ENCODE results near the gene DDX24. TPM values are rescaled to one million over a fixed set of nuclear protein-coding genes. Genes with fewer than 3 reads are reported as not detected.

DDX24 gene
- total RNA-seq, 4 donors from 2014 or later = 70.2 to 319 (median 87.7) TPM

GRCh38 chr14:94042433-94043091, 38.4 kb downstream of the DDX24 start:
- Histone ChIP-seq H3K27ac (no peak overlapping the region), H3K4me3 (no peak overlapping the region), H3K4me1 (no peaks in the 10 kb centered on the region), H3K27me3 (no peaks in the 10 kb centered on the region), H3K36me3 (peaks cover 0 to 7% (median under 1%) of the 10 kb centered on the region in 4 donors), H3K9me3 (no peaks in the 10 kb centered on the region)
- 78% methylated on average over 12 of the region's 12 CpGs; no CpG with 5 or more reads in 1 of the 2 donors for WGBS, 2 donors (ENCODE audit: low coverage in 1 of 2)
- TF ChIP-seq POLR2A (IDR thresholded peaks at IDR 0.05) = no peak
- TF ChIP-seq POLR2AphosphoS5 (IDR thresholded peaks at IDR 0.05) = no peak
- no peak for TF ChIP-seq EP300 (IDR thresholded peaks at IDR 0.05; ENCODE audit: low read depth)
- intact Hi-C loops (cut with DNase I; ENCODE audit: low total_unique reads) (no loop called here), in situ Hi-C loops (cut with MboI; ENCODE audit: low pct_ligation_motif_present in 1 of 4, low pct_unique_long_range_greater_than_20kb in 1 of 4, low sequenced_read_pairs in 3 of 4) (loop anchor here in 1 of 4 donors (5.0 kb wide), 1 partner anchor 95 kb away; no protein-coding TSS in a partner anchor)
- DNase-seq = no peak

DNA sequence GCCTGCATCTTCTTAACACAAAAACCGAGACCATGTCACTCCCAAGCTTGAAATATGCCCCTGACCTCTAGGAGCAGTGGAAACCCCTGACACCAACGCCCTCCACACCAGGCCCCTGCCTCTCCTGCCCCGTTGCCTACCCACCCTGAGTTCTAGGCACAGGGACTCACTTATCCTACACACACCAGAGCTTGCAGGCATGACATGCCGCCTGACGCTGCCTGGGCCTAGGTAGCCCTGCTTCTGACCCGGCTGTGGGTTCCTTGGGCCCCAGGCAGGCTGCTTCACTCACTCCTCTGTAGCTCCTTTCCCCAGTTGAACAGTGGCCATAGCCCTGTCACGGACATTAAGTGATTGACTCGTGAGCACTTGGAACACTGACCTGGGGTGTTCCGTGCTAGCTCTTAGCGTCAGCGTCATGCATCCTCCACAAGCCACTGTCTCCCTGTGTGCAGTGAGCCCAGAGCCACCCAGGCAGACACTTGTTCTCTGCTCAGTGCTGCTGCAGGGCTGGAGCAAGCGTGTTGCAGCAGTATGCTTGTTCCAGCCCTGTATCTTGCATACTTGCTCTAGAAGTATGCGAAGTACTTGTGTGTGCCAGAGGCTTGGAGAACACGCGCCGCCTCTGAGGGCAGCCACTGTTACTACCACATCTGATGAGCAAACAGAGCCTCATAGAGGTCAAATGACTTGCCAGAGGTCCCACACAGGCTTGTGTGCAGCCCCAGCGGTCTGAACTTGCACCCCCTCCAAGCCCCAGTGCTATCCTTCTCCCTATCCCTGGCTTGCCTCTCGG, 39.3 kb downstream of the DDX24 start:
- in situ Hi-C loops (cut with MboI; ENCODE audit: low pct_ligation_motif_present in 1 of 4, low pct_unique_long_range_greater_than_20kb in 1 of 4, low sequenced_read_pairs in 3 of 4) = loop anchor here in 1 of 4 donors (5.0 kb wide), 1 partner anchor 96 kb away; no protein-coding TSS in a partner anchor
- intact Hi-C loops (cut with DNase I; ENCODE audit: low total_unique reads) = no loop called here

DNA sequence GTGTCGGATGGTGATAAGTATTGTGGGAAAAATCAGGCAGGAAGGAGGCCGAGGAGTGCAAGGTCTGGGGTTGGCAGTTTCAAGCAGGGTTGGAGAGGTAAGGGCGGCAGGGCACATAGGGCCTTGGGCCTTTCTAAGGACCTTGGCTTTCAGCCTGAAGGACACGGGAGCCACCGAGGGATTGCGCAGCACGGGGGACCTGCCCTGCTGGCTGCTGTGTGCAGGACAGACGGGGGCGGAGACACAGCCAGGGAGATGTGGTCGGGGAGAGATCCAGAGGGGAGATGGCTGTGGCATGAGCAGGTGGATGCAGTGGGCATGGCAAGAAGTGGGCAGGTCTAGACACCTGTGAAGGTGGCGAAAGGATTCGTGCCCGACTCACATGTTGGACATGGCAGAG, 40.2 kb downstream of the DDX24 start:
- no peak for DNase-seq
- WGBS, 2 donors (ENCODE audit: low coverage in 1 of 2) = 91 to 100% methylated on average over 2 to 13 of the region's 13 CpGs
- no peak overlapping the region for H3K27ac ChIP-seq
- no peaks in the 10 kb centered on the region for H3K36me3 ChIP-seq
- no peaks in the 10 kb centered on the region for H3K4me1 ChIP-seq
- in situ Hi-C loops (cut with MboI; ENCODE audit: low pct_ligation_motif_present in 1 of 4, low pct_unique_long_range_greater_than_20kb in 1 of 4, low sequenced_read_pairs in 3 of 4) (loop anchor here in 1 of 4 donors (5.0 kb wide), 1 partner anchor 97 kb away; no protein-coding TSS in a partner anchor), intact Hi-C loops (cut with DNase I; ENCODE audit: low total_unique reads) (no loop called here)
- H3K4me3 ChIP-seq = no peak overlapping the region
- TF ChIP-seq POLR2AphosphoS5 (IDR thresholded peaks at IDR 0.05) (no peak), CTCF (IDR thresholded peaks at IDR 0.05) (no peak), EP300 (IDR thresholded peaks at IDR 0.05; ENCODE audit: low read depth) (no peak), POLR2A (IDR thresholded peaks at IDR 0.05) (no peak)
- no peaks in the 10 kb centered on the region for H3K9me3 ChIP-seq
- no peaks in the 10 kb centered on the region for H3K27me3 ChIP-seq

More for the DNA sequence above, 39.3 kb downstream of the DDX24 start:
- H3K36me3 ChIP-seq = peaks cover 0 to 1% (median 0%) of the 10 kb centered on the region in 4 donors
- WGBS, 2 donors (ENCODE audit: low coverage in 1 of 2) = 80 to 88% methylated on average over 1 to 18 of the region's 18 CpGs
- TF ChIP-seq POLR2A (IDR thresholded peaks at IDR 0.05) (no peak), CTCF (IDR thresholded peaks at IDR 0.05) (no peak), POLR2AphosphoS5 (IDR thresholded peaks at IDR 0.05) (no peak)
- no peaks in the 10 kb centered on the region for H3K27me3 ChIP-seq
- DNase-seq = no peak
- H3K9me3 ChIP-seq = no peaks in the 10 kb centered on the region
- no peak overlapping the region for H3K4me3 ChIP-seq
- no peak overlapping the region for H3K27ac ChIP-seq
- H3K4me1 ChIP-seq = no peaks in the 10 kb centered on the region

DNA sequence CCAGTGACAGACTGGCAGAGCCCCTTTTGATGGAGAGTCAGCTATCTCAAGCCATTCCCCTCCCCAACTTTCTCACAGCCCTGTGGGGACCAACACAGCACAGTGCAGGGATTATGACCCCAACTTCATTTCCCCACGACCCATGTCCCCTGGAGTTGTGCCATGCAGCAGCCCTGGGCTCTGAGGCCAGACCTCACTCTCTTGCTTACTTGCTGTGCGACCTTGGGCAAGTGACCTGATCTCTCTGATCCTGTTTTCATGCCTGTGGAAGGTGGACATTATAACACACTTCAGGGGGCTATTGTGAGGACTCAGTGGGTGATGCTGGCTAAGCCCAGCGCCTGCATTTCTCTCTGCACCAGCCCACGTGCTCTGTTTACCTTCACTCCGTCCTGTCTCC, 40.8 kb downstream of the DDX24 start:
- TF ChIP-seq POLR2A (IDR thresholded peaks at IDR 0.05) (no peak), CTCF (IDR thresholded peaks at IDR 0.05) (no peak), POLR2AphosphoS5 (IDR thresholded peaks at IDR 0.05) (no peak), EP300 (IDR thresholded peaks at IDR 0.05; ENCODE audit: low read depth) (no peak)
- 80 to 94% methylated on average over 1 to 5 of the region's 5 CpGs for WGBS, 2 donors (ENCODE audit: low coverage in 1 of 2)
- intact Hi-C loops (cut with DNase I; ENCODE audit: low total_unique reads) = no loop called here

More for the DNA sequence above, 40.8 kb downstream of the DDX24 start:
- in situ Hi-C loops (cut with MboI; ENCODE audit: low pct_ligation_motif_present in 1 of 4, low pct_unique_long_range_greater_than_20kb in 1 of 4, low sequenced_read_pairs in 3 of 4) = loop anchor here in 1 of 4 donors (5.0 kb wide), 1 partner anchor 97 kb away; no protein-coding TSS in a partner anchor
- no peaks in the 10 kb centered on the region for H3K36me3 ChIP-seq
- no peaks in the 10 kb centered on the region for H3K9me3 ChIP-seq
- no peak overlapping the region for H3K4me3 ChIP-seq
- no peak overlapping the region for H3K27ac ChIP-seq
- no peaks in the 10 kb centered on the region for H3K4me1 ChIP-seq
- no peaks in the 10 kb centered on the region for H3K27me3 ChIP-seq
- no peak for DNase-seq

Data from transverse colon (tissue), 4 donors.